Smooth muscle cell of the pulmonary artery (primary cell): ENCODE data around the gene ADORA3. TPM values are rescaled to one million over a fixed set of nuclear protein-coding genes. Genes with fewer than 3 reads are reported as not detected.

Source experiments
- total RNA-seq: library from RNA; depleted of rRNA; stranded (reverse); fragments of >200 nt; gene quantifications from 2 replicates; pipeline ENCODE4 v1.2.3, GENCODE V29; 2014

Gene ADORA3
- not detected in 2 replicates for total RNA-seq

DNA sequence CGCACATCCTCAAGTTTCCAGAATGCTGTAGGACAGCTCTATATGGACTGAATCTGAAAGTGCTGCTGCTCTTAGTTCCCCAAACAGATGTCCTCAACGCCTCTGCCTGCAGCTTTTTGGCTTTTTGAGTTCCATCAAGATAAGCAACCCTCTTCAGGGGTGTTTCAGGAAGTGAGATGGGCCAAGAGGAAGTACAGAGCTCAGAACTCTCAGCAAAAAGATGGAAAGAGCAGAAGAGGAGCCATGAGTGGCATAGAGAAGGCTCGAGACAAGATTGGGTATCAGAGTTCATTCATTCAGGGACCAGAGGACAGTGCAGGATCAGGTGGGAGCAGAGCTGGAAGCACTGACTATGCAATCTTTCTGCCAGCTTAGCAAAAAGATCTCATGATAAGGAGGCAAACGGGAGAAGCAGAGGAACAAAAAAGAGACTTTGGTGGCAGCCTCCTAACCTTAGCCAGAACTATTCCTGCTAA, at the start of gene ADORA3, which contains the start of gene TMIGD3:
TSS of gene ADORA3 (minus strand) at position 49 of the 476 bp plus-strand sequence. CDS start 279 bp downstream, outside the sequence.
TSS of gene TMIGD3 (minus strand) at position 49 of the 476 bp plus-strand sequence. CDS start 279 bp downstream, outside the sequence.

Other genes with a start within 250 kb of the ADORA3 start
- gene CHIA, start 212.8 kb downstream of the ADORA3 start, total RNA-seq, result not detected in 2 replicates
- gene OVGP1, start 75.9 kb downstream of the ADORA3 start, total RNA-seq, result 0.33 and 1.6 TPM in 2 replicates
- 26.7 and 35.2 TPM in 2 replicates for gene WDR77, start 54.4 kb downstream of the ADORA3 start, total RNA-seq
- 209 and 236 TPM in 2 replicates for gene ATP5PB, start 54.2 kb downstream of the ADORA3 start, total RNA-seq
- 0.13 TPM in 2 replicates for gene C1orf162, start 29.6 kb downstream of the ADORA3 start, total RNA-seq
- gene TMIGD3, start within 50 bp of the ADORA3 start, total RNA-seq, result not detected in 2 replicates
- 25.5 and 27.2 TPM in 2 replicates for gene RAP1A, start 116.2 kb upstream of the ADORA3 start, total RNA-seq
- gene INKA2, start 235.8 kb upstream of the ADORA3 start, total RNA-seq, result 6.6 and 51.3 TPM in 2 replicates